GM18868 (cell line): ENCODE data around the gene CD69.

Experiments
- ATAC-seq: cut with Tn5 transposase; IDR thresholded peaks from one replicate; pipeline ENCODE4 v1.9.1; 2021; ENCODE audit warnings: mild to moderate bottlenecking, moderate library complexity; ENCODE audit not compliant: unreplicated experiment

The CD69 gene

GRCh38 chr12:9782547-9783382 lies 22.1 kb upstream of the CD69 start:
- no peak for ATAC-seq

GRCh38 chr12:9781360-9781759 lies 20.7 kb upstream of the CD69 start:
- ATAC-seq, result no peak

- no peak for ATAC-seq
Observed at GRCh38 chr12:9779209-9779608, 18.5 kb upstream of the CD69 start.

- no peak for ATAC-seq
Observed at GRCh38 chr12:9776781-9777180, 16.1 kb upstream of the CD69 start.

- ATAC-seq, result no peak
Observed at GRCh38 chr12:9773216-9773877, 12.6 kb upstream of the CD69 start.

- ATAC-seq, result no peak
Observed at GRCh38 chr12:9763025-9763424, 2.3 kb upstream of the CD69 start.

- ATAC-seq, result no peak
Observed at GRCh38 chr12:9762369-9762768, 1.7 kb upstream of the CD69 start.

- no peak for ATAC-seq
Observed at GRCh38 chr12:9761419-9761781, 699 bp upstream of the CD69 start.

GRCh38 chr12:9760120-9760519 lies 581 bp downstream of the CD69 start:
- no peak for ATAC-seq

- no peak for ATAC-seq
Observed at GRCh38 chr12:9759694-9760093, 1.0 kb downstream of the CD69 start.

GRCh38 chr12:9758119-9758518 lies 2.6 kb downstream of the CD69 start:
- no peak for ATAC-seq

GRCh38 chr12:9757433-9758025 lies 3.2 kb downstream of the CD69 start:
- no peak for ATAC-seq

- ATAC-seq, result no peak
Observed at GRCh38 chr12:9756706-9757105, 4.0 kb downstream of the CD69 start.

- ATAC-seq, result no peak
Observed at GRCh38 chr12:9756170-9756569, 4.5 kb downstream of the CD69 start.

GRCh38 chr12:9755567-9755966 lies 5.1 kb downstream of the CD69 start:
- no peak for ATAC-seq

GRCh38 chr12:9755035-9755434 lies 5.7 kb downstream of the CD69 start:
- no peak for ATAC-seq

- no peak for ATAC-seq
Observed at GRCh38 chr12:9754099-9754927, 6.4 kb downstream of the CD69 start.

- ATAC-seq, result no peak
Observed at GRCh38 chr12:9753498-9753897, 7.2 kb downstream of the CD69 start.

- no peak for ATAC-seq
Observed at GRCh38 chr12:9753073-9753472, 7.6 kb downstream of the CD69 start.

GRCh38 chr12:9752145-9752933 lies 8.4 kb downstream of the CD69 start:
- ATAC-seq, result no peak
